ENCODE measurements around the gene BBC3.

The BBC3 gene

GRCh38 chr19:47200530-47200929 is 30.5 kb downstream of the BBC3 start:
- Mint-ChIP-seq H3K27ac (no peak overlapping the region), H3K27me3 (no peaks in the 10 kb centered on the region), H3K4me1 (ENCODE audit: low read depth) (no peaks in the 10 kb centered on the region), H3K9me3 (no peaks in the 10 kb centered on the region), H3K4me3 (no peak overlapping the region), H3K36me3 (ENCODE audit: low read depth) (peaks cover 67% of the 10 kb centered on the region)

GRCh38 chr19:47197141-47197540 is 33.9 kb downstream of the BBC3 start:
- H3K4me3 Mint-ChIP-seq = no peak overlapping the region
- peaks cover 7% of the 10 kb centered on the region for H3K4me1 Mint-ChIP-seq (ENCODE audit: low read depth)
- H3K27me3 Mint-ChIP-seq = no peaks in the 10 kb centered on the region
- peaks cover 47% of the 10 kb centered on the region for H3K36me3 Mint-ChIP-seq (ENCODE audit: low read depth)
- no peaks in the 10 kb centered on the region for H3K9me3 Mint-ChIP-seq
- H3K27ac Mint-ChIP-seq = no peak overlapping the region

GRCh38 chr19:47195434-47195833 is 35.6 kb downstream of the BBC3 start:
- Mint-ChIP-seq H3K9me3 (no peaks in the 10 kb centered on the region), H3K27me3 (no peaks in the 10 kb centered on the region), H3K27ac (no peak overlapping the region), H3K4me3 (no peak overlapping the region), H3K36me3 (ENCODE audit: low read depth) (peaks cover 48% of the 10 kb centered on the region), H3K4me1 (ENCODE audit: low read depth) (peaks cover 20% of the 10 kb centered on the region)

GRCh38 chr19:47190167-47190727 is 40.8 kb downstream of the BBC3 start:
- peaks cover 72% of the 10 kb centered on the region for H3K4me1 Mint-ChIP-seq (ENCODE audit: low read depth)
- H3K4me3 Mint-ChIP-seq = peak overlapping the region; percentile 19
- peak overlapping the region; percentile 34 for H3K27ac Mint-ChIP-seq
- no peaks in the 10 kb centered on the region for H3K9me3 Mint-ChIP-seq
- peaks cover 51% of the 10 kb centered on the region for H3K36me3 Mint-ChIP-seq (ENCODE audit: low read depth)
- no peaks in the 10 kb centered on the region for H3K27me3 Mint-ChIP-seq

- Mint-ChIP-seq H3K4me1 (ENCODE audit: low read depth) (peaks cover 80% of the 10 kb centered on the region), H3K4me3 (peak overlapping the region; percentile 42), H3K9me3 (no peaks in the 10 kb centered on the region), H3K36me3 (ENCODE audit: low read depth) (peaks cover 54% of the 10 kb centered on the region), H3K27me3 (no peaks in the 10 kb centered on the region), H3K27ac (peak overlapping the region; percentile 77)
Measured at GRCh38 chr19:47188507-47189033, 42.4 kb downstream of the BBC3 start.

- peak overlapping the region; percentile 74 for H3K4me3 Mint-ChIP-seq
- no peaks in the 10 kb centered on the region for H3K9me3 Mint-ChIP-seq
- H3K27me3 Mint-ChIP-seq = no peaks in the 10 kb centered on the region
- peaks cover 61% of the 10 kb centered on the region for H3K36me3 Mint-ChIP-seq (ENCODE audit: low read depth)
- peak overlapping the region; percentile 98 for H3K27ac Mint-ChIP-seq
- peaks cover 87% of the 10 kb centered on the region for H3K4me1 Mint-ChIP-seq (ENCODE audit: low read depth)
Measured at GRCh38 chr19:47187797-47188196, 43.2 kb downstream of the BBC3 start.

- H3K27me3 Mint-ChIP-seq = no peaks in the 10 kb centered on the region
- peak overlapping the region; percentile 74 for H3K4me3 Mint-ChIP-seq
- peaks cover 92% of the 10 kb centered on the region for H3K4me1 Mint-ChIP-seq (ENCODE audit: low read depth)
- H3K36me3 Mint-ChIP-seq (ENCODE audit: low read depth) = peaks cover 65% of the 10 kb centered on the region
- no peaks in the 10 kb centered on the region for H3K9me3 Mint-ChIP-seq
- H3K27ac Mint-ChIP-seq = peak overlapping the region; percentile 98
Measured at GRCh38 chr19:47187335-47187655, 43.7 kb downstream of the BBC3 start.

- H3K36me3 Mint-ChIP-seq (ENCODE audit: low read depth) = peaks cover 71% of the 10 kb centered on the region
- H3K27ac Mint-ChIP-seq = peak overlapping the region; percentile 98
- H3K4me3 Mint-ChIP-seq = peak overlapping the region; percentile 74
- H3K27me3 Mint-ChIP-seq = no peaks in the 10 kb centered on the region
- no peaks in the 10 kb centered on the region for H3K9me3 Mint-ChIP-seq
- H3K4me1 Mint-ChIP-seq (ENCODE audit: low read depth) = peaks cover 98% of the 10 kb centered on the region
Measured at GRCh38 chr19:47186446-47187334, 44.3 kb downstream of the BBC3 start.

- H3K9me3 Mint-ChIP-seq = no peaks in the 10 kb centered on the region
- no peak overlapping the region for H3K4me3 Mint-ChIP-seq
- peaks cover 66% of the 10 kb centered on the region for H3K36me3 Mint-ChIP-seq (ENCODE audit: low read depth)
- peaks cover 87% of the 10 kb centered on the region for H3K4me1 Mint-ChIP-seq (ENCODE audit: low read depth)
- no peaks in the 10 kb centered on the region for H3K27me3 Mint-ChIP-seq
- H3K27ac Mint-ChIP-seq = peak overlapping the region; percentile 94
Measured at GRCh38 chr19:47183601-47184000, 47.4 kb downstream of the BBC3 start.

- H3K4me3 Mint-ChIP-seq = no peak overlapping the region
Measured at GRCh38 chr19:47179653-47180310, 51.2 kb downstream of the BBC3 start.

GRCh38 chr19:47176627-47177090 is 54.3 kb downstream of the BBC3 start:
- Mint-ChIP-seq H3K27ac (peak overlapping the region; percentile 84), H3K36me3 (ENCODE audit: low read depth) (peaks cover 75% of the 10 kb centered on the region), H3K4me3 (peak overlapping the region; percentile 47), H3K9me3 (no peaks in the 10 kb centered on the region), H3K27me3 (no peaks in the 10 kb centered on the region), H3K4me1 (ENCODE audit: low read depth) (peaks cover 59% of the 10 kb centered on the region)

More at GRCh38 chr19:47179653-47180310, 51.2 kb downstream of the BBC3 start:
- H3K27me3 Mint-ChIP-seq = no peaks in the 10 kb centered on the region
- H3K27ac Mint-ChIP-seq = peak overlapping the region; percentile 28
- H3K9me3 Mint-ChIP-seq = no peaks in the 10 kb centered on the region
- peaks cover 88% of the 10 kb centered on the region for H3K4me1 Mint-ChIP-seq (ENCODE audit: low read depth)
- peaks cover 77% of the 10 kb centered on the region for H3K36me3 Mint-ChIP-seq (ENCODE audit: low read depth)

GRCh38 chr19:47176071-47176626 is 54.9 kb downstream of the BBC3 start:
- Mint-ChIP-seq H3K27me3 (no peaks in the 10 kb centered on the region), H3K4me3 (peak overlapping the region; percentile 47), H3K4me1 (ENCODE audit: low read depth) (peaks cover 59% of the 10 kb centered on the region), H3K27ac (peak overlapping the region; percentile 84), H3K36me3 (ENCODE audit: low read depth) (peaks cover 75% of the 10 kb centered on the region), H3K9me3 (no peaks in the 10 kb centered on the region)

GRCh38 chr19:47172666-47173455 is 58.1 kb downstream of the BBC3 start:
- Mint-ChIP-seq H3K36me3 (ENCODE audit: low read depth) (peaks cover 74% of the 10 kb centered on the region), H3K4me3 (no peak overlapping the region), H3K27ac (peak overlapping the region; percentile 56), H3K9me3 (no peaks in the 10 kb centered on the region), H3K27me3 (no peaks in the 10 kb centered on the region), H3K4me1 (ENCODE audit: low read depth) (peaks cover 39% of the 10 kb centered on the region)
